IPS DF 4.7 (cell line): Measurements from ENCODE around the gene GRAP.

Source experiments
- DNase-seq: peaks from one replicate; pipeline ENCODE4 v3.0.0-alpha.2; 2013; ENCODE audit warnings: low spot score; ENCODE audit errors: extremely low read depth

GRAP gene

DNA sequence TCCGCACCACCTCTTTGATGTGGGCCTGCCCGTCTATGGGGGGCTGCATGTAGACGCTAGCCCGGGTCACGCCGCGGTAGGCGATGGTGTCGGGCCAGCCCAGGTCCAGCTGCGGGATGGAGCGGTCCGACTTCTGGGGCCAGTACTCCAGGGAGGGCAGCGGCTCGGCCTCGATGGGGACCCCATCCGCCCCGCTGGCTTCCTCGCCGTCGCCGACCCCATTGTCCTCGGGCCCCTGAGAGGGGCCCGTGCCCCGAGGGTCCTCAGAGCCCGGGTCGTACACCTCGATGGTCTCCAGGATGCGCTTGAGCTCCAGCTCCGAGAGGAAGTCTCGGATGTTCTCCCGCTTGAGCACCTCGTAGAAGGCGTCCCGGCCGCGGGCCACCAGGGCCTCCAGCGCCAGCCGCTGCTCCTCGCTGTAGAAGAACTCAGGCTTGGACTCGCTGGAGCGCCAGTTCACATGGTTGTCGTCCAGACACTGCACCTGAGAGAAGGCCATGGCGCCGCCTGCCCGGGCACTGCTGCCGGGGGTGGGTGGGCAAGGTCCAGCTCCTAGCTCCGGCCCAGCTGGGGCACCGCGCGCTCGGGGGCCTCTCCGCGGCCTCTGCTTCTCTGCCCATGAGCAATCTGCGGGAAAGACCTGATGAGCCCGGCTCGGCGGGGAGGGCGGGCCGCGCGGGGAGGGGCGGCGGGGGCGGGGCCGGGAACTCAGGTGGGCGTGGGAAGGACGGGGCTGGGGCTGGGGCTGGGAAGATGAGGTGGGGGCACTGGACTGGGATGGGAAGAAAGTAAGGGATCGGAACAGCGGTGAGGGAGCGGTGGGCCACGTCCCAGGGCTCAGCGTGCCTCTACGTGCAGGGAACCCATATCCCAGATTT is 43.0 kb downstream of the GRAP start:
- no peak for DNase-seq

DNA sequence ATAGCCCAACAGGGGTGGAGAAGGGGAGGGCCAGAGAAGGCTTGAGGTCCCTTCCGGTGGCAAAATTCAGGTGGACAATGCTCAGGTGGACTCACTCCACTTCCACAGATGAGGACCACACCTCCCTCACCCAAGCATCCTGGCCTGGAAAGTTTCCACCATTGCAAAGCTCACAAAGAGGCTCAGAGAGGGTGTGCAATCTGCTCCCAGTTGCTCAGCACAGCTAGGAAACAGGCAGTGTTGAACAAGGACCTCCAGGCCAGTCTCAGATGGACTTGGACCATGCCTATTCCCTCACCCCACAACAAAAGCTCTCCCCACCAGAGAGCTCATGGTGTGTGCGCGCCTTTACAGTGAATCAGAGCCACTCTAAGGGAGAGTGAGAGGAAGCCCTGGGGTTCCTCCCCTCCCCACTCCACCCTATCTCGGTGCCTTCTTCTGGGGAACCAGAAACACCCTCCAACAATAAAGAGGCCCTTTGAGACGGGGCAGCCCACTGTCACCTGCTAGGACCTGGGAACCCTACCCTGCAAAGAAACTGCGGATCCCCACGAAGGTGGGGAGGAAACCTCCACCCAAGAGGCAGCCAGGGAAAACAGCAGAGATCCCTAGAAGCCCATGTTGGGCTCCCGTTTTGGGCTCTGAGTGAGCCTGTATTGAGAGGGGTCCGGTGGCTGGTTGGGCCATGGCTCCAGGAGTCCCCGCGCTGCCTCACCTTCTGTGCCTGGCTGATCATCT is 43.8 kb downstream of the GRAP start:
- no peak for DNase-seq

DNA sequence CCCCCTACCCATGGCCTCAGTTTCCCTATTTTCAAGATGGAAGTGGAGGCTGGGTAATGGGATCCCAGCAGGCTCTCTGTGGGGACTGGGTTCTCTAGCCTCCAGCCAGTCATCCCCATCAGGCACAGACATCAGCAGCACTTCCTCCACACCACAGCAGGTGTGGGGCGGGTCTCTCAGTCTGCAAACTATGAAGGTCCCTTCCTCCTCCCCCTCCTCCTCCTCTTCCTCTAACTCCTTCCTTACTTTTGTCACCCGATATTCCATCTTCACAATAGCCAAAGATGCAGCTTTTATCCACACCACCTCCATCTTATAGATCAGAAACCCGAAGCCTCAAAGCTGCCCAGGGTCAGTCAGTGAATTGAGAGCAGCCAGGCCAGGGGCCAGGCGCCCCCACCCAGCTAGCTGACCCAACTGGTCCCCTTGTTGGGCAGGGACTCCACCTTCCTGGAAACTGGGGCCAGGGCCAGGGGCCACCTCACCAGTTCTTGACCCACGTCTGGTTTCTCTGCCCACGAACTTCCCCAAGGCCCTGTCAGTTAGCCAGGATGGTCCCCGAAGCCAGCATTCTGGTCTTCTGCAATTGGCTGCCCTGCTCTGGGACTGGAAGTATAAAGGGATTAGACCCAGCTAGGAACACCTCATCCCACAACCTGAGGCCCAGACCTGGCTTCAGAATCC is 44.7 kb downstream of the GRAP start:
- DNase-seq: no peak

DNA sequence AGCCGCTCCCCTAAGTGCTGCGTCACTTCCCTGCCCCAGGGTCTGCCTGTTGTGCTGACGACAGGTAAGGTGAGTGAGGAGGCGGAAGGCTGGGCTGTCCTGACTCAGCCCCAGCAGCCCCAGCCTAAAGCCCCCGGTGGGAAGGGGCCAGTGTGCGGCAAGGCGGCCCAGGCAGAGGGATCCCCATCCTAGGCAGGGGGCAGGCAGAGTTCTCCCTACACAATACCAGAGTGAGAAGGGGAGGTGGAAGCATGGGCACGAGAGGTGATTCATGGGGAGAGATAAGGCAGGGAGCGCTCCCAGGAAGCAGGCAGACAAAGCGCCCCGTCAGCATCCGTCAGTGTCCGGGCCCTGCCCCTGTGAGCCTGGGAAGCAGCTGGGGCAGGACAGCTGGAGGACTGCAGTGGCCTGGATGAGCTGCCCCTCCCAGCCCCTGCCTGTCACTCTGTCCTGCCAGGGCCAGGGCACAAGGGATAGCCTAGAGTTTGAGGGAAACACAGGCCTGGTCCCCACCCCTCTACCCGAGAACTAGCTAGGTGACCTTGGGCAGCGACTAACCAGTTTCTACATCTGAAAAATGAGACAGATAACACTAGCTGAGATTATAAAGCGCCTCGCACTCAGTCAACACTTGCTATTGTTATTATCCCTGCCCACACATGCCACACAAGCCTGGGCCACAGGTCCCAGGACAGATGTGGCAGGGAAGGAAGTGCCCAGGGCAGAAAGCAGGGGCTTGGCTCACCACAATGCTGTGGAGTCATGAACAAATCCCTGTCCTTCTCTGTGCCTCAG is 46.0 kb downstream of the GRAP start:
- DNase-seq: no peak

DNA sequence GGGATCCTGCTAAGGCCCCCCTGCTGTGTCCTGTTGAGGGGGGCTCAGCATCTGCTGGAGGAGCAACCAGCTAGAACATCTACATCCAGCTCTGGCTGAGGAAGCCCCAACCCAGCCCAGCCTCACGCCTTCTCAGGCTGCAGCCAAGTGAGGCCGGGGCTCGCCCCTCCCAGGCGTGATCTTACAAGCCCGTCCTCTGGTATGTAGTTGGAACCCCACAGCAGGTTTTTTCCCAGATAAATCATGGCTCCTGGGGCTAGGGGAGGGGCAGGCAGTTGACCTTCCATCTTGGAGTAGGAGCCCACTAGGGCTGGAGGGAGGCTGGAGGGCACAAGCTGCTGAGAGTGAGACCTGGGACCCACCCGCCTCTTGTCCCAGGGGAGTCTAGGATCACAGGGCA is 46.8 kb downstream of the GRAP start:
- DNase-seq: no peak

DNA sequence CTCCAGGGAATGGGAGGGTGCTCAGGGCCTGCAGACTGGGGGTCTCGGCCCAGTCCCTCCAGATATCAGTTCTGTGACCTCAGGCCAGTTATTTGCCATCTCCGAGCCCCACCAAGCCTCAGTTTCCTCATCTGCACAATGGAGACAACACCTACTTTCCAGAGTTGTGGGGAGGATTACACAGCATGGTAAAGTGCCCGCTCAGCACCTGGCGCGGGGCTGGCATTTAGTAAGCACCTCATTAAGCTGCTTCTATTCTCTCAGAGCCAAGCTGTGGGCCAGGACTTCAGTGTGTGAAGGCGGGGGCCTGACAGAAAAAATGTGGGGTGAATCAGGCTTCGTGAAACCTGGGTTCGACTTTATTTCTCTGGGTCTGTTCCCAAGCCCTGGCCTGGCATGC is 47.4 kb downstream of the GRAP start:
- no peak for DNase-seq

DNA sequence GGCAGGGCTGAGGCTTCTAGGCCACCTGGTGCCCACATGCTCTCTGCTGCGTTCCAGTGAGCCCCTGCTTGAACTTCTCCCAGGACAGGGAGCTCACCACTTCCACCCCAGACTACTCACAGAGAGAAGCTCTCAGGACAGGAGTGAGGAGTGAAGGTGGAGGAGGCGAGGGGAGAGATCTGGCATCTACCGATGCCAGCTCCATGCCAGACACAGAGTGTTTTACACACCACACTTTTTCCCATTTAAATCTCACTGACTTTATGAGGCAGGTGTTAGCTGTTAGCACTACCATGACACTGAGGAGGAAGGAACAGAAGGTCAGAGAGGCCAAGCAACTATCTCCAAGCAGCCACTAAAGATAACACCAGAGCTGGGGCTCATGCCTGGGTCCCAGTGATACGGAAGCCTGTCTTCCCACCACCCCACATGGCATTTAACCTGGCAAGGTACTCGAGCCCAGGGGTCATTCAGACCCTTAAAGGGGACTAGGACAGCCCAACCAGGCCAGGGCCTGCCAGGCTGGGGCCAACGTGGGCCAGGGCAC is 49.0 kb downstream of the GRAP start:
- no peak for DNase-seq

DNA sequence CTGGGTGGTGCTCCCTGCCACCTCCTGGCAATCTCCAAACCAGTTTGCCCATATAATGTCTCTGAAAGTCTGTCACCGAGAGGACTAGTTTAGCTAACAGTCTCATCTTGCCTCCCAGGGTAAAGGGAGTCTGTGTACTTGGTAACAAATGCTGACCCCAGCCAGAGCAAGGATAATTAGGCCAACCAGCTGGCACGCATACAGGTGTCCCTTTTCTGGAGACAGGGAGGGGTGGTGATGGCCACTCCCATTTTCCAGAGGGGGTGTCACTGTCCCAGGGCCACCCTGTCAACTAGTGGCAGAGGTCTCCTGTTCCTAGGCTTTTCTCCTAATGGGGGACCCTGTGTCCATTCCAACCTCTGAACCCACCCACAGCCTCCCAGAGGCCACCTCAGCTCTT is 50.3 kb downstream of the GRAP start:
- DNase-seq: no peak

DNA sequence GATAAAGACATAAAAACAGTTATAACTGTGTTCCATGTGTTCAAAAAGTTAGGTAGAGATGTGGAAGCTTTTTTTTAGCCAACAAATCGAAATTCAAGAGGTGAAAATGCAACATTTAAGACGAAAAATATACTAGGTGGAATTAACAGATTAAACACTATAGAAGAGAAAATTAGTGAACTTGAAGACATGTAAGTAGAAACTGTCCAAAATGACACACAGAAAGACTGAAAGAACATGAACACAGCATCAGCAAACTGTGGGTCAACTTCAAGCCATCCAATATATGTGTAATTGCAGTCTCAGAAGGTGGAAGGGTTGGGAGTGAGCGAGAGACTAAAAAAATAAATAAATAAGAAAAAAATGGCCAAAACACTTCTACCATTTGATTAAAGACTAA is 51.5 kb downstream of the GRAP start:
- DNase-seq: no peak

DNA sequence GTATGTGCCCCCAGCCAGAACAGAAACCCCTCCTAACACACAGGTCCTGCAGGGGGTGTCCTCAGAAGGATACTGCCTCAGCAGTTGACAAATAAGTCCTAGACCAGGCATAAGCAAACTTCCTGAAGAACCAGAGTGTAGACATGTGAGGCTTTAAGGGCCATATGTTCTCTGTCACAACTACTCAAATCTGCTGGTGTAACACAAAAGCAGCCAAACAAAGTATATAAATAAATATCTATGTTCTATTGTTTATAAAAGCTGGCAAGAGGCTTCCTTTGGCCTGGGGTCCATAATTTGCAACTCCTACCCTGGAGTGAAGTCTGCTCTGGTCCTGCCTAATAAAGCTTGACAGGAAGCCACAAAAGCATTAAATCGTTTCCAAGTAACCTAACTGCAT is 52.1 kb downstream of the GRAP start:
- DNase-seq: no peak

DNA sequence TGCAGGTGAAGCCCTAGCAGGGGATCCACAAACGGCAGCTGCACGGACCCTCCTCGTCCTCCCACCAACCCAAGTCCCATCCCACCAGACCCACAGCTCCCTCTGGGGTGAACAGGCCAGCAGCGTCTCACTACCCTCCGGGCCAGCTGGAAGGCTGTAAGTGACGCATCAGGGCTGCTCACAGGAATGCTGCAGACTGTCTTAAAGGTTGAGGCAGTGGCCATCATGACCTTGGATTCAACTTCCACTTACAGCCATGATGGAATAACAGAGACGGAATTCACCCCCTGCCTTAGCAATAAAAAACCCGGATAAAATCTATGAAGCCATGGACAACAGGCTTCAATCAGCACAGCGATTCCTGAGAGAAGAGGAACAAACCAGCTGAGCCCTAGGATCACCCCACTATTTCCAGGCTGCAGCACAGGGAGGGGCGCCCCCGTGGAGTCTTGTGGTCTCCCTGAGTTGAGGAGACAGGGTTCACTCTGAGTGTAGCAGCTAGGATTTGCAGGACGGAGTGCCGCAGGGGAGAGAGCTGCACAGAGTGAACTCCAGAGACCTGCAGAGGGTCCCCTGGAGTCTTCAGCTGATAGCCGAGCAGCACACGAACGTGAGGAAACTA is 52.7 kb downstream of the GRAP start:
- no peak for DNase-seq

DNA sequence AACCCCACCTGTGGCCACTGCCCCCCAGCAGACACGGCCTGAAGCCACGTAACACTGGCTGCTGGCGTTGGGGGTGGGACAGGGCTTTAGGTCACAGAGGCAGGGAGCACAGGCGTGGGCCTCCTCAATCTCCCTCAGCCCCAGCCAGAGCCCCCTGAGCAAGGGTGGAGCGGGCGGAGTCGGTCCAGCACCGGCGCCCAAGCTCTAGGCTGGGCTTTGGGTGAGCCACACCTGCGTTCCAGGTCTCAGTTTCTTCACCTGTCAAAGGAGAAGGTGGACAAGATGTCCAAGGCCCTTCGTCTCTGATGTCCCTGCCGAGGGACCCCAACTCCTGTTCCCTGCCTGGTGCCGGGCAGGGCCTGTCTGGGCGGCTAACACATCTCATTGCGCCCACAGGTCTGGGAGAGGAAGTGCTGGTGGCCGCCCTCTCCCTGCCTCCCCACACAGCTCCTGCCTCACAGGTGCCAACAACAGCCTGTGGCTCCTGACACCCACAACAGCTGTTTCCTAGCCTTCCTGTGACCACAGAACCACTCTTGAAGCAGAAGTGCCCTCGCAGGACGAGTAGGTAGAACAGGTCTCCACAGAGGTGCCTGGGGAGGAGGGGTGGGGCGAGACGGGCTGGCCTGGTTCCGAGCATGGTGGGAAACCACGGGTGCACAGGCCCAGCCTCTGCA is 54.2 kb downstream of the GRAP start:
- DNase-seq: no peak

DNA sequence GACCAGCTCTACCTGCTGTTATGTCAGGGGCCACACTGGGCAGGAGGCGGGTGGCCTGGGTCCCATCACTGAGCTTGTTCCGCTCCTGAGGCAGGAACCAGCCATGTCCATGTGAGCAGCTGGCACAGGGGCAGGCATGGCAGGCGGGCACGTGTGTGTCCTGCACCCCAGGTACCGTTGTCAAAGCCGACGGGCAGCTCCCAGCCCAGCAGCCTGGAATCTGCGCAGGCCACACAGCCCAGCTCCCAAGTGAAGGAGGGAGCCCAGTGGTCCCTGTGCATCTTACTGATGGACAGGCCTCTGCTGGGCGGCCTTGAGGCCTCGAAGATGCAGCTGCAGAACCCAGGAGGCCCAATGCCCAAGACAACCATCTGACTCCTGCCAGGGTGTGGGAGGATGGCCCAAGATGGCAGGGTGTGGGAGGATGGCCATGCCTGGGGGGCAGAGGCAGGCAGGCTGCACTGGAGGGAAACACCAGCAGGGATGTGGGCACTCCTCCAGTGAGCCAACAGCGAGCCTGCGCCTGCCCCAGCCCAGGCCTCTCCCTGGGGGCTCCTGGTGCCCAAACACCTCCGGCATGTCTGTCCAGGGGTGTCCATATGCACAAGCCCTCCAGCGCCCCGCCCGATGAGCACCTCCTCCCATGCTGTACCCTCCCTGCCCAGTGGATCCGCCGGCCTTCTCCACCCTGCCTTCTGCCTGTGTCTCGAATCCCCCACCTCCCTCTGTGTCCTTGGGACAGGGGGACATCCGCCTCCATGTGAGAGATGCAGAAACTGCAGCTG is 55.0 kb downstream of the GRAP start:
- DNase-seq: no peak

DNA sequence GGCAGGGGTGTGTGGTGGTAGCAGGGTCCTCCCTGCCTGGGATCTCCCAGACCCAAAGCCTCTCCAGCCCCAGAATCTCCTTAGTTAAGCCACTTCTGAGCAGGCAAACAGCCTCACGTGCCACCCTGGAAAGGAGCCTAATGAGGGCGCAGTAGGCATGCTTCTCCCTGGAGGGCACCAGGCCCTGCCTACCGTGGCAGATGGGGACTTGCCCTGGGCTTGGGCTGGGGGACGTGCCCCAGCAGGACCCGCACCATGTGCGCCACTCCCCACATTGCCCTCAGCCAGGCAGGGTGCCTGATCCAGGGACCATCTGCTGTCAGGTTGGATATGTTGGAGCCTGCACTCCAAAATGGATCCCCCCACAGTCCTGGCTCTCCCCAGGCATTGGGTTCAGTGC is 56.4 kb downstream of the GRAP start:
- DNase-seq: no peak

DNA sequence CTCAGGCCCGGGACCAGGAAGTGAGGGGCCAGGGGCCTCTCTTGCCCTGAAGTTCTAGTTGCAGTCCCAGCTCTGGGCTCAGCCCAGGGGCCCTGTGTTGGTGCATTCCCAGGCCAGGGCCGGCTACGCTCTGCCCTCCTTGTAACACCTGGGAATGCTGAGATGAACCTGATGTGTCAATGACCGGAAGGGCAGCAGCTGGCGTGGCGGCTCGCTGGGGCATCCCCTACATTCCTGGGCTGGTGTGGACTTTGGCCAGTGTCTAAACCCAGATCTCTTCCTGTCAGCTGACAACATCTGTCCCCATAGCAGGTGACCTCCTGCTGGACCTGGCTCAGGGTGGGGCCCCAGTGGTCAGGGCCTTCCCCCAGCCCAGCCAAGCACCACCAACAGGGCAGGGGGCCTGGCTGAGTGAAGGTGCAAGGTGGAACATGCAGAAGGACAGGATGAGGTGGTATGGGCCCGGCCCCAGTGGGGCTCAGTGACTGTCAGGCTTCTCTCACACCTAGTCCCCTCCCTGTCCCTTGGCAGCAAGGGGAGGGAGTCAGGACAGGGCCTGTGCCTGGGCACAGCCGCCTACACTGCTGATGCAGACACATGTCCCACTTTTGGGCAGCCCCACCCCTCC is 58.1 kb downstream of the GRAP start:
- DNase-seq: no peak

DNA sequence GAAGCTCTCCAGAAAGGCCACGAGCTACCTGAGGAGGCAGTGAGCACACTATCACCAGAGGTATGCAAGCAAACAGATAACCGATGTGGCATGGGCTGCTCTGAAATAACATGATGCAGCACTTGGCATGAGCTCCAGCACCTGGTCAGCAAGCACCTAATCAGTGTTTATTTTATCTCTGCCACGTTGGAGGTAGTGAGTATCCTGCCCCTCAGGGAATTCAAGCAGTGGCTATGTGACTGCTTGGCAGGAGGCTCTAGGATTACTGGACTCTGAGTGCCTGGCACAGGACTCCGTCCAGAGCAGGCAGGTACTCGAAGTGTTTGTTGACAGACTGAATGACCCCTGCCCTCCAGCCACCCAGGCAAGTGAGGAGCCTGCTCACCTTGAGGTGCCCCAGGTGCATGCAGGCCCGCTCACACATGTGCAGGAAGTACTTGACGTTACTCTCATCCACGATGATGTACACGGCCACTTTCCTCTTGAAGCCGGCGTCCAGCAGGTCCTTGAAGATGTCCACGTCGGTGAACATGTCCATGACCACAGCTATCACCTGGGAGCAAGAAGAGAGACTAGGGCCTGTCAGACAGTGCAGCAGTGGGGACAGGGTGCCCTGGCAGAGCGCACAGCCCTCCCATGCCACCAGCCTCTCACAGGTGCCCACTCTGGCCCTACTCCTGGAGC is 58.8 kb downstream of the GRAP start:
- no peak for DNase-seq

DNA sequence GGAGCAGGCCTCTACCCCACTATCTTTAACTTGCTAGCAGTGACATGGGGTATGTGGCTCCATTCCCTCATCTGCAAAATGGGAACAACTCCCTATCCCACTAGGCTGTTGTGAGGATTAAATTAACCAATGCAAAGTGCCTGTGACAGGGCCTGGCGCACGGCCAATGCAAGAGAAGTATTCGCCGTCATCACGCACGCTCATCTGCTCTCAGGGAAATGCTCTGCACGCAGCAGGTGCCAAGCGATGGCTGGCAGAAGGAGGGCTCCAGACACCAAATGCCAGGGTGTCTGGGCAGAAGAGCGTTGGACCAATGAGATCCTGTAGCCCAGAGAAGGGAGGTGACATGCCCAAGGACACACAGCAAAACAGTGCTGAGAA is 59.5 kb downstream of the GRAP start:
- no peak for DNase-seq

DNA sequence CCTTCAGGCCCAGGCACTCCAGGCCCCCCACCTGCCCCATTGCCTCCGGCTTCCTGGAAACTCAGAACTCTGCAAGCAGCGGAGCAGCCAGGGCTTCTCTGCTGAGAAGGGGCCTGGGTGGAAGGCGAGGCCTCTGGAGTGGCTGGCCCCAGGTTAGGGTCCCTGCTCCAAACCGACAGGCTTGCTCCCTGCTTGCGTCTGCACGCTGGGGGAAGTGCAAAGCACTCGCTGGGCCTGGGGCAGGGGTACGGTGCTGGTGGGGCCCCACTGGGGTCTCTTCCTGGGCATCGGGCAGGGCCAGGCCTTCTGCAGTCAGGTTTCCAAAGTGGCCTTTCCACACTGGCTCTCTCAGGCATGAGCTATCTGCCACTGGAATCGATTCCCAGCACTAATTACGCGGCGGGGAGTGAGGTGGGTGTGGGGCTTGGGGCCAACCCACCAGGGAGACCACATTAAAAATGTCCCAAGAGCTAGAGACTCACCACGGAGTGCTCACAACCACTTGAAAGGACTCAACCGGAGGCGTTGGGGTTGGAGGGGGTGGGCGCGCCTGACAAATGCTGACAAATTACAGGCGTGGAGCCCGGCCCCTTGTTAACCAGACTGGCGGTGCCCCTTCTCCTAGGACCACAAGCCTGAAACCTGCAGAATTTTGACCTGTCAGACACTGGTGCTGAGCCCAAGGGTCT is 60.1 kb downstream of the GRAP start:
- no peak for DNase-seq
